HepG2 (cell line): ENCODE data around the gene SMIM11. TPM values are rescaled to one million over a fixed set of nuclear protein-coding genes. Genes with fewer than 3 reads are reported as not detected.

Source experiments
- ARID2 ChIP-seq: sonication (generic); formaldehyde crosslinking; IDR thresholded peaks from 2 replicates; pipeline ENCODE4 v1.8.1; 2022; ENCODE audit warnings: mild to moderate bottlenecking, missing genetic modification reagents, borderline replicate concordance
- BRCA1 ChIP-seq: sonication (generic); formaldehyde crosslinking; IDR thresholded peaks from 2 replicates; pipeline ENCODE4 v1.4.0; 2020; ENCODE audit warnings: missing genetic modification reagents
- CEBPG ChIP-seq: IDR thresholded peaks from 2 replicates; pipeline ENCODE4 v1.6.1; 2016
- IKZF5 ChIP-seq: IDR thresholded peaks from 2 replicates; pipeline ENCODE4 v1.6.1; 2018; ENCODE audit warnings: missing genetic modification reagents, mild to moderate bottlenecking, missing compliant biosample characterization
- NFATC3 ChIP-seq: sonication (generic); formaldehyde crosslinking; IDR thresholded peaks from 2 replicates; pipeline ENCODE4 v1.5.1; 2020; ENCODE audit warnings: mild to moderate bottlenecking, missing genetic modification reagents
- PLSCR1 ChIP-seq: sonication (generic); formaldehyde crosslinking; IDR thresholded peaks from 2 replicates; pipeline ENCODE4 v1.5.0; 2020; ENCODE audit warnings: missing genetic modification reagents, mild to moderate bottlenecking, borderline replicate concordance
- SMAD1 ChIP-seq: sonication (generic); formaldehyde crosslinking; IDR thresholded peaks from 2 replicates; pipeline ENCODE4 v1.4.0; 2020; ENCODE audit warnings: missing genetic modification reagents, low read depth, mild to moderate bottlenecking, borderline replicate concordance
- SRY ChIP-seq: sonication (generic); formaldehyde crosslinking; IDR thresholded peaks from 2 replicates; pipeline ENCODE4 v1.8.0; 2022; ENCODE audit warnings: mild to moderate bottlenecking, missing genetic modification reagents
- SSRP1 ChIP-seq: IDR thresholded peaks from 2 replicates; pipeline ENCODE4 v1.6.1; 2016; ENCODE audit warnings: control low read depth
- TBX3 ChIP-seq: fragments of 450-650 bp; IDR thresholded peaks from 2 replicates; pipeline ENCODE4 v1.6.1; 2017; ENCODE audit warnings: antibody characterized with exemption, mild to moderate bottlenecking, inconsistent platforms, borderline replicate concordance
- ZFP82 ChIP-seq: sonication (generic); formaldehyde crosslinking; IDR thresholded peaks from 2 replicates; pipeline ENCODE4 v1.5.1; 2020; ENCODE audit warnings: mild to moderate bottlenecking, missing genetic modification reagents, borderline replicate concordance
- ZNF225 ChIP-seq: sonication (generic); formaldehyde crosslinking; IDR thresholded peaks from 2 replicates; pipeline ENCODE4 v1.4.0; 2020; ENCODE audit warnings: mild to moderate bottlenecking, missing genetic modification reagents
- ZNF563 ChIP-seq: sonication (generic); formaldehyde crosslinking; IDR thresholded peaks from 2 replicates; pipeline ENCODE4 v1.8.0; 2022; ENCODE audit warnings: mild to moderate bottlenecking, moderate library complexity, missing genetic modification reagents
- ZNF644 ChIP-seq: IDR thresholded peaks from 2 replicates; pipeline ENCODE4 v1.6.1; 2016; ENCODE audit warnings: low read depth
- polyA plus RNA-seq, 8 experiments: library from polyadenylated mRNA; depleted of rRNA in 3 of 8; stranded (reverse) in 7 of 8; unstranded in 1 of 8; fragments of >200 nt; fragmentation: Illumina TruSeq in 4 of 8; extraction: Trizol in 4 of 8; gene quantifications; 2 replicates each; pipeline versions ENCODE4 v1.2.1 to v1.2.3, GENCODE V29; 2011 to 2016; ENCODE audit warnings: low read depth in 4 of 8, missing spikeins in 1 of 8, mixed read lengths in 1 of 8; ENCODE audit not compliant: insufficient read depth in 1 of 8
- total RNA-seq, 5 experiments: library from RNA; depleted of rRNA; stranded (reverse); fragments of >200 nt; fragmentation: Illumina TruSeq; extraction: Trizol; gene quantifications; 2 replicates each; pipeline ENCODE4 v1.2.3, GENCODE V29; 2016; ENCODE audit warnings: low read depth in 1 of 5
- TF ChIP-seq, protein P1 (sequence below): sonication (generic); formaldehyde crosslinking; IDR thresholded peaks from 2 replicates; pipeline ENCODE4 v1.5.1; 2020; ENCODE audit warnings: missing genetic modification reagents, mild to moderate bottlenecking, borderline replicate concordance
- TF ChIP-seq, protein P2 (sequence below): sonication (generic); formaldehyde crosslinking; IDR thresholded peaks from 2 replicates; pipeline ENCODE4 v1.5.0; 2020; ENCODE audit warnings: missing genetic modification reagents
- TF ChIP-seq, protein P3 (sequence below): IDR thresholded peaks from 2 replicates; pipeline ENCODE4 v1.6.1; 2018; ENCODE audit warnings: missing genetic modification reagents
- TF ChIP-seq, protein P4 (sequence below): IDR thresholded peaks from 2 replicates; pipeline ENCODE4 v1.6.1; 2016
- TF ChIP-seq, protein P5 (sequence below): sonication (generic); formaldehyde crosslinking; IDR thresholded peaks from 2 replicates; pipeline ENCODE4 v1.5.1; 2020; ENCODE audit warnings: mild to moderate bottlenecking, moderate library complexity, missing genetic modification reagents
- TF ChIP-seq, protein P6 (sequence below): sonication (generic); formaldehyde crosslinking; IDR thresholded peaks from 2 replicates; pipeline ENCODE4 v1.8.0; 2022; ENCODE audit warnings: missing genetic modification reagents, low read depth, mild to moderate bottlenecking, borderline replicate concordance

The SMIM11 gene
- total and polyA plus RNA-seq, 2 of the 13 experiments (the other 11 are each of a cell fraction or from before 2014, with no cell fraction given) = 6.4 to 18.9 TPM

GRCh38 chr21:34351786-34352241 is 23.5 kb upstream of the SMIM11 start (continued):
- TF ChIP-seq, protein P1, sequence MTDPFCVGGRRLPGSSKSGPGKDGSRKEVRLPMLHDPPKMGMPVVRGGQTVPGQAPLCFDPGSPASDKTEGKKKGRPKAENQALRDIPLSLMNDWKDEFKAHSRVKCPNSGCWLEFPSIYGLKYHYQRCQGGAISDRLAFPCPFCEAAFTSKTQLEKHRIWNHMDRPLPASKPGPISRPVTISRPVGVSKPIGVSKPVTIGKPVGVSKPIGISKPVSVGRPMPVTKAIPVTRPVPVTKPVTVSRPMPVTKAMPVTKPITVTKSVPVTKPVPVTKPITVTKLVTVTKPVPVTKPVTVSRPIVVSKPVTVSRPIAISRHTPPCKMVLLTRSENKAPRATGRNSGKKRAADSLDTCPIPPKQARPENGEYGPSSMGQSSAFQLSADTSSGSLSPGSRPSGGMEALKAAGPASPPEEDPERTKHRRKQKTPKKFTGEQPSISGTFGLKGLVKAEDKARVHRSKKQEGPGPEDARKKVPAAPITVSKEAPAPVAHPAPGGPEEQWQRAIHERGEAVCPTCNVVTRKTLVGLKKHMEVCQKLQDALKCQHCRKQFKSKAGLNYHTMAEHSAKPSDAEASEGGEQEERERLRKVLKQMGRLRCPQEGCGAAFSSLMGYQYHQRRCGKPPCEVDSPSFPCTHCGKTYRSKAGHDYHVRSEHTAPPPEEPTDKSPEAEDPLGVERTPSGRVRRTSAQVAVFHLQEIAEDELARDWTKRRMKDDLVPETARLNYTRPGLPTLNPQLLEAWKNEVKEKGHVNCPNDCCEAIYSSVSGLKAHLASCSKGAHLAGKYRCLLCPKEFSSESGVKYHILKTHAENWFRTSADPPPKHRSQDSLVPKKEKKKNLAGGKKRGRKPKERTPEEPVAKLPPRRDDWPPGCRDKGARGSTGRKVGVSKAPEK = peak; percentile 80; the same call in 1 of the 2 replicates
- TF ChIP-seq, protein P2, sequence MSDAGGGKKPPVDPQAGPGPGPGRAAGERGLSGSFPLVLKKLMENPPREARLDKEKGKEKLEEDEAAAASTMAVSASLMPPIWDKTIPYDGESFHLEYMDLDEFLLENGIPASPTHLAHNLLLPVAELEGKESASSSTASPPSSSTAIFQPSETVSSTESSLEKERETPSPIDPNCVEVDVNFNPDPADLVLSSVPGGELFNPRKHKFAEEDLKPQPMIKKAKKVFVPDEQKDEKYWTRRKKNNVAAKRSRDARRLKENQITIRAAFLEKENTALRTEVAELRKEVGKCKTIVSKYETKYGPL (CRISPR knock-in tag) = no peak
- TF ChIP-seq, protein P3, sequence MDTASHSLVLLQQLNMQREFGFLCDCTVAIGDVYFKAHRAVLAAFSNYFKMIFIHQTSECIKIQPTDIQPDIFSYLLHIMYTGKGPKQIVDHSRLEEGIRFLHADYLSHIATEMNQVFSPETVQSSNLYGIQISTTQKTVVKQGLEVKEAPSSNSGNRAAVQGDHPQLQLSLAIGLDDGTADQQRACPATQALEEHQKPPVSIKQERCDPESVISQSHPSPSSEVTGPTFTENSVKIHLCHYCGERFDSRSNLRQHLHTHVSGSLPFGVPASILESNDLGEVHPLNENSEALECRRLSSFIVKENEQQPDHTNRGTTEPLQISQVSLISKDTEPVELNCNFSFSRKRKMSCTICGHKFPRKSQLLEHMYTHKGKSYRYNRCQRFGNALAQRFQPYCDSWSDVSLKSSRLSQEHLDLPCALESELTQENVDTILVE (CRISPR knock-in tag) = no peak
- no peak for TF ChIP-seq CEBPG (CRISPR knock-in tag)
- TF ChIP-seq SMAD1 (CRISPR knock-in tag) = no peak
- TF ChIP-seq NFATC3 (CRISPR knock-in tag) = no peak
- TF ChIP-seq, protein P4, sequence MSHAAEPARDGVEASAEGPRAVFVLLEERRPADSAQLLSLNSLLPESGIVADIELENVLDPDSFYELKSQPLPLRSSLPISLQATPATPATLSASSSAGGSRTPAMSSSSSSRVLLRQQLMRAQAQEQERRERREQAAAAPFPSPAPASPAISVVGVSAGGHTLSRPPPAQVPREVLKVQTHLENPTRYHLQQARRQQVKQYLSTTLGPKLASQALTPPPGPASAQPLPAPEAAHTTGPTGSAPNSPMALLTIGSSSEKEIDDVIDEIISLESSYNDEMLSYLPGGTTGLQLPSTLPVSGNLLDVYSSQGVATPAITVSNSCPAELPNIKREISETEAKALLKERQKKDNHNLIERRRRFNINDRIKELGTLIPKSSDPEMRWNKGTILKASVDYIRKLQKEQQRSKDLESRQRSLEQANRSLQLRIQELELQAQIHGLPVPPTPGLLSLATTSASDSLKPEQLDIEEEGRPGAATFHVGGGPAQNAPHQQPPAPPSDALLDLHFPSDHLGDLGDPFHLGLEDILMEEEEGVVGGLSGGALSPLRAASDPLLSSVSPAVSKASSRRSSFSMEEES = peak; percentile 41; the same call in 1 of the 2 replicates
- no peak for TF ChIP-seq ZNF563
- TF ChIP-seq, protein P5, sequence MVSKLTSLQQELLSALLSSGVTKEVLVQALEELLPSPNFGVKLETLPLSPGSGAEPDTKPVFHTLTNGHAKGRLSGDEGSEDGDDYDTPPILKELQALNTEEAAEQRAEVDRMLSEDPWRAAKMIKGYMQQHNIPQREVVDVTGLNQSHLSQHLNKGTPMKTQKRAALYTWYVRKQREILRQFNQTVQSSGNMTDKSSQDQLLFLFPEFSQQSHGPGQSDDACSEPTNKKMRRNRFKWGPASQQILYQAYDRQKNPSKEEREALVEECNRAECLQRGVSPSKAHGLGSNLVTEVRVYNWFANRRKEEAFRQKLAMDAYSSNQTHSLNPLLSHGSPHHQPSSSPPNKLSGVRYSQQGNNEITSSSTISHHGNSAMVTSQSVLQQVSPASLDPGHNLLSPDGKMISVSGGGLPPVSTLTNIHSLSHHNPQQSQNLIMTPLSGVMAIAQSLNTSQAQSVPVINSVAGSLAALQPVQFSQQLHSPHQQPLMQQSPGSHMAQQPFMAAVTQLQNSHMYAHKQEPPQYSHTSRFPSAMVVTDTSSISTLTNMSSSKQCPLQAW (CRISPR knock-in tag) = no peak
- TF ChIP-seq ZNF225 = no peak
- no peak for TF ChIP-seq BRCA1 (CRISPR knock-in tag)
- no peak for TF ChIP-seq ARID2 (CRISPR knock-in tag)
- TF ChIP-seq, protein P6, sequence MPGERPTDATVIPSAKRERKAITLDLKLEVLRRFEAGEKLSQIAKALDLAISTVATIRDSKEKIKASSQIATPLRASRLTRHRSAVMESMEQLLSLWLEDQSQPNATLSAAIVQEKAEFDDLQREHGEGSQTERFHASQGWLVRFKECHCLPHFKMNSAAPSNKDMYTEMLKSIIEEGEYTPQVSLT (CRISPR knock-in tag) = no peak
- TF ChIP-seq PLSCR1 (CRISPR knock-in tag) = no peak
- TF ChIP-seq IKZF5 = peak; percentile 29; the same call in 1 of the 2 replicates
- TF ChIP-seq ZFP82 (CRISPR knock-in tag) = no peak
- peak; percentile 42; the same call in 1 of the 2 replicates for TF ChIP-seq ZNF644 (CRISPR knock-in tag)
- TF ChIP-seq SSRP1 (CRISPR knock-in tag) = no peak
- TF ChIP-seq TBX3 = no peak; the same call in 1 of the 2 replicates
- no peak for TF ChIP-seq SRY (CRISPR knock-in tag)
